Measurements from ENCODE around the gene DHRS7B.
"Not testable (repeated sequence)": the region's sequence is repeated elsewhere in the genome, so short reads cannot be mapped to it uniquely, and the experiment has no call there.

Gene DHRS7B

DNA sequence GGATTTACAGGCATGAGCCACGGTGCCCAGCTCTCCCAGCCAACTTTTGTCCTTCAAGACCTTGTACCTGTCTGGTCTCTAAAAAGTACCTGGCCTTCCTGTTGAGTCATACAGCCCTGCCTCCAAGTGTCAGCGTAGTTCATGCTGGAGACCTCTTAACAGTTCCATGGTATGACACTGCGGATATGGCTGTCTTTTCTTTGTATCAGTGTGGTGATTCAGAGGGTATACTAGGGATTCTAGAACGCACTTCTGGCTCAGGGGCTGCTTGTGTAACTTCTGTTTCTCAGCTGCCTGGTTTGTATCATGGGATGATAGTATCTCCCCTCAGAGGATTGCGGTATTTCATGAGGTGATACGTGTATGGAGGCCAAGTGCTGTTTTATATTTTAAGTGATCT, 89.2 kb downstream of the DHRS7B start:
- TF ChIP-seq, protein P1, sequence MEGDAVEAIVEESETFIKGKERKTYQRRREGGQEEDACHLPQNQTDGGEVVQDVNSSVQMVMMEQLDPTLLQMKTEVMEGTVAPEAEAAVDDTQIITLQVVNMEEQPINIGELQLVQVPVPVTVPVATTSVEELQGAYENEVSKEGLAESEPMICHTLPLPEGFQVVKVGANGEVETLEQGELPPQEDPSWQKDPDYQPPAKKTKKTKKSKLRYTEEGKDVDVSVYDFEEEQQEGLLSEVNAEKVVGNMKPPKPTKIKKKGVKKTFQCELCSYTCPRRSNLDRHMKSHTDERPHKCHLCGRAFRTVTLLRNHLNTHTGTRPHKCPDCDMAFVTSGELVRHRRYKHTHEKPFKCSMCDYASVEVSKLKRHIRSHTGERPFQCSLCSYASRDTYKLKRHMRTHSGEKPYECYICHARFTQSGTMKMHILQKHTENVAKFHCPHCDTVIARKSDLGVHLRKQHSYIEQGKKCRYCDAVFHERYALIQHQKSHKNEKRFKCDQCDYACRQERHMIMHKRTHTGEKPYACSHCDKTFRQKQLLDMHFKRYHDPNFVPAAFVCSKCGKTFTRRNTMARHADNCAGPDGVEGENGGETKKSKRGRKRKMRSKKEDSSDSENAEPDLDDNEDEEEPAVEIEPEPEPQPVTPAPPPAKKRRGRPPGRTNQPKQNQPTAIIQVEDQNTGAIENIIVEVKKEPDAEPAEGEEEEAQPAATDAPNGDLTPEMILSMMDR (IDR thresholded peaks at IDR 0.05; ENCODE audit: insufficient read depth, missing control alignments), result no peak
- DNase-seq (ENCODE audit: insufficient read length, low spot score) (no peak), FAIRE-seq (no peak)

DNA sequence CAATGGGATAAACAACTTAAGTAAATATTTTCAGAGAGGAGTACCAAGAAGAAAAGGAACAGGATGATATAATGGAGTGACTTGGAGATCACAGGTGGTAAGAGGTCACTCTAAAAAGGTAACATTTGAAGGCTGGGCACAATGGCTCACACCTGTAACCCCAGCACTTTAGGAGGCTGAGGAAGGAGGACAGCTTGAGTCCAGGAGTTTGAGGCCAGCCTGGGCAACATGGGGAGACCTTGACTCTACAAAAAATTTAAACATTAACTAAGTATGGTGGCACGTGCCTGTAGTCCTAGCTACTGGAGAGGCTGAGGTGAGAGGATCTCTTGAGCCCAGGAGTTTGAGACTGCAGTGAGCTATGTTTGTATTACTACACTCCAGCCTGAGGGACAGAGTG, 90.6 kb downstream of the DHRS7B start:
- DNase-seq (ENCODE audit: insufficient read length, low spot score) (no peak), FAIRE-seq (no peak)
- TF ChIP-seq, protein P1 (IDR thresholded peaks at IDR 0.05; ENCODE audit: insufficient read depth, missing control alignments), result no peak

GRCh38 chr17:21218101-21218500, 91.3 kb downstream of the DHRS7B start:
- DNase-seq (ENCODE audit: insufficient read length, low spot score) (no peak), FAIRE-seq (no peak)
- TF ChIP-seq, protein P1 (IDR thresholded peaks at IDR 0.05; ENCODE audit: insufficient read depth, missing control alignments), result no peak

DNA sequence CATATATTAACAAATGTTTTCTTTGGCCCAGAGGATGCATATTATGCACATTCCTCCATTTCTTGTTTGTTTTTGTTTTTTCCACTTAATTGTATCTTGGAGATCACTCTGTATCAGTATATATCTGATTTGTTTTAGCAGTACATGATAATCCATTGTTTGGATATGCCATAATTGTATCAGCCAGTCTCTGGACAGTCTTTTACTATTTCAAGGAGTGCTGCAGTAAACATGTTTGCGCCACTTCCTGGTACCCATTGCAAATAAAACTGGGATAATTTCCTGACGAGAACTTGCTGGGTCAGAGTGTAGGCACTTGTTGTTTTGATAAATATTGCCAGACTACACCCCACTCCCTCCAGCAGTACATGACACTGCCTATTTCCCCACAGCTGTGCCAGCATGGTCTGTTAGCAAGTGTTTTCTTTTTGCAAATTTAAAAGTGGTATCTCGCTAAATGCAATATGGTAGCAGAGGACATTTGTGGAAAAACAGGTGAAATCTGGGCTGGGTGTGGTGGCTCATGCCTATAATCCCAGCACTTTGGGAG, 92.1 kb downstream of the DHRS7B start:
- FAIRE-seq, result no peak
- TF ChIP-seq, protein P1 (IDR thresholded peaks at IDR 0.05; ENCODE audit: insufficient read depth, missing control alignments), result no peak
- no peak for DNase-seq (ENCODE audit: insufficient read length, low spot score)

DNA sequence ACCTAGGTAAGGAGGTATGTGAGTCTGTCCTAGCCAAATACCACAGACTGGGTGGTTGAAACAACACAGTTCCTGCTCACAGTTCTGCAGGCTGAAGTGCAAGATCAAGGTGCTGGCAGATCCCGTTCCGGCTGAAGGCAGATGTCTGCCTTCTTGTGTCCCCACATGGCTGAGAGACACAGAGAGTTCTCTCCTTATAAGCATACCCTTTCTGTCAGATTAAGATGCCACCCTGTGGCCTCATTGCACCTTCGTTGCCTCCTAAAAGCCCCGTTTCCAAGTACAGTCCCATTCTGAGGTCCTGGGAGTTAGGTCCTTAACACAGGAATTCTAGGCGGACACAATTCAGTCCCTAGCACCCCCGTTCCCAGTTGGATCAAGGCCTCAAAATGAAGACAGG, 96.3 kb downstream of the DHRS7B start:
- FAIRE-seq (no peak), DNase-seq (ENCODE audit: insufficient read length, low spot score) (no peak)
- TF ChIP-seq, protein P1 (IDR thresholded peaks at IDR 0.05; ENCODE audit: insufficient read depth, missing control alignments), result no peak

DNA sequence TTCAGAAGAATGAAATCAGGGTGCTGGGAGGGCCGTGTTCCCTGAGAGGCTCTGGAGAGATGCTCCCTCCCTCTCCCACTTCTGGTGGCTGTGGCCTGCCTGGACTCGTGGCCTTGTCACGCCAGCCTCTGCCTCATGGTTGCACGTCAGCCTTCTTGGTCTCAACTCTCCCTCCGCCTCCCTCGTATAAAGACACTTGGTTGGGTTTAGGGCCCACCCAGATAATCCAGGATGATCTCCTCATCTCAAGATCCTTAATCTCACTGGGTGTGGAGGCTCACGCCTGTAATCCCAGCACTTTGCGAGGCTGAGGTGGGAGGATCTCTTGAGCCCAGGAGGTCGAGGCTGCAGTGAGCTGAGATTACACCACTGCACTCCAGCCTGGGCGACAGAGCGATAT, 100.5 kb downstream of the DHRS7B start:
- DNase-seq (ENCODE audit: insufficient read length, low spot score), result peak; percentile 60
- FAIRE-seq, result not testable (repeated sequence)

DNA sequence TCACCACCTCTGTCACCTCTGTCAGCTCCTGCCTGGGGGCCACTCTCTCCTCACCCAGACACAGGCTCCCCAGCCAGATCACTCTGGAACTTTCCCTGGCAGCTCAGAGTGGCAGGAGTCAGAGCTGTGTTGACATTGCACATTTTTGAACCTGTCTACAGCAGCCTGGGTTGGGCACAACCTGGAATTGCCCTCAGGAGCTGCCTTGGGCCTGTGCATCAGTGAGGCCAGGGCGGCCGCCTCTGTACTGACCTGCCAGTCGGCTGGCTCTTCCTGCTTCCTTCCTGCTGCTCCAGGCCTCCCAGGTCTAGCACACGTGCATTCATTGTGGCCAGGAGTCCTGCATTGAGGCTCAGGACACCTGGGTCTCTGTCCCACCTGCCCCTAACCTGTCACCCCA, 101.3 kb downstream of the DHRS7B start:
- DNase-seq (ENCODE audit: insufficient read length, low spot score), result no peak
- no peak for FAIRE-seq
- TF ChIP-seq, protein P1 (IDR thresholded peaks at IDR 0.05; ENCODE audit: insufficient read depth, missing control alignments), result no peak

DNA sequence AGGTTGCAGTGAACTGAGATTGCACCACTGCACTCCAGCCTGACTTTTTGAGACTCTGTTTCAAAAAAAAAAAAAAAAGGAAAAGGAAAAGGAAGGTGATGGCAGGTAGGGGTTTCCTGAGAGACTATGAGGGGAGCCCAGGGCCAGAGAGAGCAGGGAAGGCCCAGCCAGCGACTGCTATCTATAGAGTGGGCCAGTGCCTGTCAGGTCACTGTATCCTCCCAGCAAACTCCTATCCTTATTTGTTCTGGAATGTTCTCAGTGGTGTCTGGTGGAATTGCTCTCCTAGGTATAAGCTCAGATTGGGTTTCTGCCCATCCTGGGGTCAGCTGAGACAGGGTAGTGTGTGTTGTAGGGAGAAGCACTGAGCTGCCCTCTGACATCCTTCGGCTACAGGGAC, 102.1 kb downstream of the DHRS7B start:
- TF ChIP-seq, protein P1 (IDR thresholded peaks at IDR 0.05; ENCODE audit: insufficient read depth, missing control alignments), result no peak
- DNase-seq (ENCODE audit: insufficient read length, low spot score) (no peak), FAIRE-seq (no peak)

Measured in D721Med (cell line).